HG03457 (cell line): ENCODE measurements around the gene LNP1.
A peak's percentile ranks its signal among the peaks of the same experiment; 100 is the strongest.
"Not testable (repeated sequence)": the region's sequence is repeated elsewhere in the genome, so short reads cannot be mapped to it uniquely, and the experiment has no call there.

Source experiments
- ATAC-seq: cut with Tn5 transposase; IDR thresholded peaks from one replicate; pipeline ENCODE4 v1.9.1; 2021; ENCODE audit warnings: moderate number of reproducible peaks; ENCODE audit not compliant: unreplicated experiment

The LNP1 gene, protein sequence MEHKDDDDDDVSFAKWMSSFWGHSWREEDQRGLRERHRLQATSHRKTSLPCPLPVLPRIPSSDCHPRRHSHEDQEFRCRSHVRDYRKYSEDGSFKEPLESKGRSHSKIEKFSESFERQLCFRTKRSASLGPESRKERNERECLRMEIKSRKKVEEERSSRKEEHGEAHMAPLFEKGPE

DNA sequence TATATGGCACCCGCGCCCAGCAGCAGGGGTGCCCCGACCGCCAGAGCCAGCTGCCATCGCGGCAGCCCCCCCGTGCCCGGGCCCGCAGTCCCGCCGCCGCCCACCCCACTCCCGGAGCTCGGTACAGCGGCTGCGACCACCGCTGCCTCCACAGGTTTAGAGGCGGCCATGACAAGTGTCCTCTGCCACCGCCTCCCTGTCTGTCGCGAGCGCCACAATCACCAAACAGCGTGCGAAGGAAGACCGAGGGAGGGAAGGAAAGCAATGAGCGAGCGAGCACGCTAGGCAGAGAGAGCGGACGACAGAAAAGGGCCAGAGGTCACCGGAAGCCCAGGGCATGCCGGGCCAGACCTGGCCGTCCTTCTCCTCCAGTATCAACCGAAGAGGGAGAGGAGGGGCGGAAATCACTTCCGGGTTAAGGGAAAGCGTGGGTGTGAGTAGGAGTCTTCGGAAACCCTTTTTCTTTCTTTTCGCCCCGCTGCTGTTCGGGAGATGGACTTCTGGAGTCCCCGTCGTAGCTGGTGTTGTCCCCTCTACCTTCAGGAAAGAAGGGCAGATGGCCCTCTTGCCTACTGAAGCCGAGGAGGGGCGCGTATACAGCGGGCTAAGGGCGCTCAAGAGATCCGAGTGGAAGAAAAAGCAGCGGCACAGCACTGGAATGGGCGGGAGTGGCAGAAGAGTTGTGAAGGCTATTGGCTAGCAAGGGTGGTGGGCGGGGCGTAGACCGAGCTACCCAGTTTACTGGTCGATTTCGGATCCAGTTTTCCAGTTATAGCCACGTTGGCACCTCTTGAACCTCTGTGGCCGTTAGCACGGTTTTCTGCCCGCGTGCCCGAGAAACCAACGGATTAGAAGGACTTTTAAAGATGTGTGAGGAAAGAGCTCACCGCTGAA lies at the start of gene LNP1, which contains the start of gene TOMM70:
TSS of gene LNP1 (plus strand) at position 760 of the 894 bp plus-strand sequence. CDS start 28,191 bp downstream, outside the sequence.
TSS of gene TOMM70 (minus strand) at position 310 of the 894 bp plus-strand sequence. CDS start at position 170, 140 bp downstream.
- peak; percentile 81 for ATAC-seq

DNA sequence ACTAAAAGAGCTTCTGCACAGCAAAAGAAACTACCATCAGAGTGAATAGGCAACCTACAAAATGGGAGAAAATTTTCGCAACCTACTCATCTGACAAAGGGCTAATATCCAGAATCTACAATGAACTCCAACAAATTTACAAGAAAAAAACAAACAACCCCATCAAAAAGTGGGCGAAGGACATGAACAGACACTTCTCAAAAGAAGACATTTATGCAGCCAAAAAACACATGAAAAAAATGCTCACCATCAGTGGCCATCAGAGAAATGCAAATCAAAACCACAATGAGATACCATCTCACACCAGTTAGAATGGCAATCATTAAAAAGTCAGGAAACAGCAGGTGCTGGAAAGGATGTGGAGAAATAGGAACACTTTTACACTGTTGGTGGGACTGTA lies 49.6 kb upstream of the LNP1 start:
- not testable (repeated sequence) for ATAC-seq

DNA sequence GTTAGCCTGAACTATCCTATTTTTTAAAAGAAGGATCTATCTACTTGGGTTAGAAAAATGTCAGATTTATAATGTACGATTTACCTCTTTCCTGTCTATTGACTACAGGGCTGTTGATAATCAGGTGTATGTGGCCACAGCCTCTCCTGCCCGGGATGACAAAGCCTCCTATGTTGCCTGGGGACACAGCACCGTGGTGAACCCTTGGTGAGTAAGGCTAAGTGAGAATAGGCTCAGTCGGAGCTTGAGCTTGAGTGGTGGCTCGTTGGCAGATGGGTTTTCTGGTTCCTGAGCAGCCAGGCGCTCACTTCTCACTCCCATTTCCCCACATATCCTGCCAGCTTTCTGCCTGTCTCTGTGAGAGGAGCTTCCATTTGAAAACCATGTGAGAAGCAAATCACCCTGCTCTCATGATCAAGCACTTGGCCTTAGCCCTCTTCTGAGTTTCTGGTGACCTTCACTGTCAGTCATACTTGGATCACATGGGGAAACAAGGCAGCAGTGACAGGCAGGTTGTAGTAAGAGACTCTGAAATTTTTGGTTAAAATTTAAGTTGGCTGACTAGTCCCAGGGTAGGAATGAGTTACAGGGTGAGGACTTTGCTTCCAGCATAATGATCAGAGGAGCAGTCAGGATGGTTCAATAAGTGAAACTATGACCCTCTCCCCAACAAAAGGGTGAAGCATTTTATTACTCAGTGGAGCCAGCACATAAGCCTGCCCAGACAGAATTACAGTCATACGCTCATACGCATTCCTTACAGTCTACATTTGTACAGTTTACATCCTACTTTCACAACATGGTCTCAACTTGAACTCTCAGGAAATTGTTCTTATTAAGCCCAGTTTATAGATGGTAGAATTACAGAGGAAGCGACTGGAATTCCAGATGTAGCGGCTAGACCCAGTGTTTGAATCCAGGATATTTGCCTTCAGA lies 48.8 kb upstream of the LNP1 start:
- no peak for ATAC-seq

DNA sequence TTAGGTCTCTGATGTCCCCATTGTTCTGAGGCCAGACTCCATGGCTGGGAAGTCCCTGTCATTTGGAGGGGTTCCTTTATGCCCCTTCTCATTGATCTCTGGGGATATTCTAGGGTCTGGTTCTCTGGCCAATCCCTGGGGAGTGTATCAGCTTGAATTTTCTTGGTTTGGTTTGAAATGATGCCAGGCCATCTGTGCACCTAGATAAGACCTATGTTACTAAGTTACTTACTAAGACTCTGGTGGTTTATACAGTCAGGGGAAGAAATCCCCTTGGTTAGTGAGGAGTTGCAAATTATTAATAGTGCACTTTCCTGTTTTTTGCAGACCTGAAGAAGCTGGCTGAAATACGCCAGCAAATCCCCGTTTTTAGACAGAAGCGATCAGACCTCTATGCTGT lies 46.5 kb upstream of the LNP1 start:
- ATAC-seq, result peak; percentile 75

DNA sequence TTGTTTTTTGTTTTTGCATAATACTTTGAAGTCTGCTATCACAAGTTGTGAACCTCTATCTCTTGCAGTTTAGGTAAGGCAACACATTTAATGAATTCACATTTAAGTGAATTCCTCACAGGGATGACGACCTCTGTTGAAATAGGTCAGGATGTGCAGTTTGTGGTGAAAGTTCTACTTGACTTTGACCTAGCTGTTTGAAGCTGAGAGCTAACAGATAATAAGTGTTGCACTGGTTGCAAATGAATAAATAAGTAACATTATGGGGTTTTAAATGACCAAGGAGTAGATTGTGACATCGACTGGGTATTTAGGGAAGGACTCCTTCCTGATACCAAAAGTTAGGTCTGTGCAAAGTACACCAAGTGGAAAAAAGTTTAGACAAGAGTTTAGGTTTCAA lies 42.9 kb upstream of the LNP1 start:
- no peak for ATAC-seq

DNA sequence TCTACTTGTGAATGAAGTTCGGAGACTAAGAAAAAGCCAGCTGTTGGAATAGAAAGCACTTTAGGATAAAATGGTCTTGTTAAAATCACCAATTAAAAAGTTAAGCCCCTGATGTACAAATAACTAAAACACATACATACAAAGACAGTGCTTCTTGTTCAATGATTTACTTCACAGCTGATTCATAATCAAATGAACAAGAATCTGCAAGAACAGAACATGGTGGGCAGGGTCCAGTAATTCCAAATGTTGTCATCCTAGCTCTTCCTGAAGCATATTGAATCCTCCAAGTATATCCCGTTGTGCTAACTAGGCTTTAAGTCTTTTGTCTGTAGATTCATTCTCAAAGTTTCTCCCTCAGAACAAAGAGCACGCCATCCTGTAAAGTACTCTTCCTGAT lies 42.3 kb upstream of the LNP1 start:
- ATAC-seq, result no peak

DNA sequence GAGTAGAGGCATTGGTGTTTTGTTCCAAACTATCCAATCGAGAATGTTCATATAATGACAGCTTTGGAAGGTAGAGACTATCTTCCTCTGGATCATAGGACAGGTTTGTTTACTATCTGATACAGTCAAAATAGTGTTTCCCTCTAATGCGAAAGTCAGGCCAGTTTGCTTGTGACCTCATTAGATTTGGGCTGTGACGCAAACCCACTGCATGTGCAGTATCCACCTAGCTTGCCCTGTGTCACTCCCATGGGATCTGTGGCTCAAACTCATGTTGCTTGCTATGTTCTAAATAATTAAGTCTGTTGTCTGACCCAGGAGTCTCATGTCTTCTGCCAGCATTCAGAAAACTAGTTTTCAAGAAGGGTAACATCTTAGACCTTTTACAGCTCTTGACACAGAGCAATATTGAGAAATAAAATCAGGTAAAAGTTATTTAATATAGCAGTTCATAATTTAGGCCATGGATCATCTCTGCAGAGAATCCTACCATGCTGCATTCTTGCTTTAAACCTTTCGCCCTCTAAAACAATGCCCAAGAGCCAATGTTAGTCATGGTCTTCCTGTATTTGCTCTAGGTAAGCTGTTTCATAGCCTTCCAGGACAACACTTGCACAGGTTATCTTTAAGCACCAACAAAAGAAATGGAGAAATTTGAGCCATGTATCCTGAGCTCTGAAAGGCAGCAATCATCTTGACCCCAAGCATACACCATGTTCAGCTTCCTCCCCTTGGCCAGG lies 40.4 kb upstream of the LNP1 start:
- no peak for ATAC-seq

DNA sequence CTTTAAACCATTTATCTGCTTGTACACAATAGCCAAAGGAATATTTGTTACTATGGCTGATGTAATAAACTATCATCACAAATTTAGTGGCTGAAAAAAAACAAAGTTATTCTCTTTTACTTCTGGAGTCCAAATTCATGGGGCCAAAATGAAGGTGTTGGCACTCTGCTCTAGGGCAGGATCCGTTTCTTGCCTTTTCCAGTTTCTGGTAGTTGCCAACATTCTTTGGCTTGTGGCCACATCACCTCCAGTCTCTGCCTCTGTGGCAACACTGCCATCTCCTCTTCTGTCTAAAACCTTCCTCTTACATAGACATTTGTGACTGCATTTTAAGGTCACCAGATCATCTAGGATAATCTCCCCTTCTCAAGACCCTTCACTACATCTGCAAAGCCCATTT lies 39.4 kb upstream of the LNP1 start:
- ATAC-seq, result no peak

DNA sequence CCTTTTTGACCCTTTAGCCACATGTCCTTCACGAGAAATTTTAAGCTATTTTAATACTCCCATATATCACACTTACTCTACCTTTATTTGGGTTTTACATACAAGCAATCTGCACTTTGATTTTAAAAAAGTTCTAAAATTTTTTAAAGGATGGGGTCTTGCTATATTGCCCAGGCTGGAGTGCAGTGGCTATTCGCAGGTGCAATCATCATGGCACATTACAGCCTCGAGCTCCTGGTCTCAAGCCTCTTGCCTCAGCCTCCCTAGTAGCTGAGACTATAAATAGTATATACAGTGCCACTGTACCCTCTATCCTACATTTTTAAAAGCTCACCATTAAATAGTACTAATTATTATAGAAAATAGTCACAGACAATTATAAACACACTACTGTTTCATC lies 36.9 kb upstream of the LNP1 start:
- ATAC-seq, result no peak

DNA sequence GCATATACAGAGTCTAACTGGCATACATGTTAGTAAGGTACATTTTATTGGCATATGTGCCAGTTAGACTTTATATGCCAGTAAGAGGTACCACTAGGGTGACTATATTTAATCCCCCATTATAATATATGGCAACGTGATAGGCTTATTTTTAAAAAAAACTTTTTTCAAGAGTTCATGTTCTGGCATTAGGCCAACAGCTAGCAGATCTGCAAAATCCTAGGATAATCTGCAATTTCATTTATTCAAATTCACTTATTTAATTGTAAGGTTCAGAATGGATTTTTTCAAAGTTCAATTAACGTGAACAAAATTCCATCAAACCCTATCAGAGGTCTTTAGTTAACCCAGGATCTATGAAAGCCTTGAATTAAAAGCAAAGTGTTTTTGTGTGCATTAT lies 34.9 kb upstream of the LNP1 start:
- no peak for ATAC-seq

DNA sequence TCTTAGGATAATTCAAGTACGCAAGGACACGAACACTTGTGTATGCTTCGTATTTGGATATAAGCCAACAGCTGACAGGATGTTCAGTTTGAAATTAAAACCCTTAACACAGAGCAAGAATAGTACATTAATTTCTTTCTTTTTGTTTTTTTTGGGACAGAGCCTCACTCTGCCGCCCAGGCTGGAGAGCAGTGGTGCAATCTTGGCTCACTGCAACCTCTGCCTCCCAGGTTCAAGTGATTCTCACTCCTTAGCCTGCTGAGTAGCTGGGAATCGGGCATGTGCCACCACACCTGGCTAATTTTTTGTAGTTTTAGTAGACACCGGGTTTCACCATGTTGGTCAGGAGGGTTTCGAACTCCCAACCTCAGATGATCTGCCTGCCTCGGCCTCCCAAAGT lies 32.9 kb upstream of the LNP1 start:
- ATAC-seq, result no peak

DNA sequence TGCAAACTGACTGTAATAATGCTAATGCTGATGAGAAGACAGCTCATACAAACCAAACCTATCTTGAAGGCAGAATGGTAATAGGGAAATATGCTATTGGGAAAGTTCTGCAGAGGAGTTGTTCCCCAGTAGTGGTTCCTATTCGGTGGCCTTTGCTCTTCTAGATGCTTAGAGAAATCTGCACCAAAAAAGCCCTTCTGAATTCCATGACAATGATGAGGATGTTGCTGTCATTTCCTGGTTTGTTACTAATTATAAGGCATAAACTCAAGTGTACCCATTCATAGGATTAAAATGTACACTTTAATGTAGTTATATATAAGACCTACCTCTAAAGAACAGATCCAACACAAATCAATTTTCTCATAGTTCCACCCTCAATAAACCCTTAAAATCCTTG lies 30.6 kb upstream of the LNP1 start:
- ATAC-seq, result no peak

DNA sequence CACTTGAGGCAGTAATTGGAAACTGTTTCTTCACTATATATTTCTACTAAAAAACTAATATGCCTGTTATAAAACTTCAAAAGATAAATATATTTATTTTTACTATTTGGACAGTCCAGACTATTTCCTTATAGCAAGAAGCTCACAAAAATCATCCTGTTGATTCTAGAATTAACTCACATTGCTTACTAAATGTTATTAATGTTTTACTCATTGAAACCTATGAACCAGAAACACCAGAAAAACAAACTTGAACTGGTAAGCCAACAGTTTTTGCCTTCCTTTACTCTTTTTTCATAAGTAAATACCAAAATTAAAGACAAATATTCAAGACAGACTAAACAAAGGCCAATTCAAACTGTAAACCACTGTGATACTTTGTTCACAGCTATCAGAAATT lies 26.8 kb upstream of the LNP1 start:
- no peak for ATAC-seq

DNA sequence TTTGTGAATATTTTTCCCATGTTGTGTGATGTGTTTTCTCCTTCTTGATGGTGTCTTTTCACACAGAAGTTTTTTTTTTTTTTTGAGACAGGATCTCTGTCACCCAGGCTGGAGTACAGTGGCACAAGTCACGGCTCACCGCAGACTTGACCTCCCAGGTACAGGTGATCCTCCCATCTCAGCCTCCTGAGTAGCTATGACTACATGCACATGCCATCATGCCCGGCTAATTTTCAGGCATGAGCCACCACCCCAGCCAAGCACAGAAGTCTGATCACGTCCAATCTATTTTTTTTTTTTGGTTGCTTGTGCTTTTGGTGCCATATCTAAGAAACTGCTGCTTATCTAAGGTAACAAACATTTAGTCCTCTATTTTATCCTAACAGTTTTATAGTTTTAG lies 25.0 kb upstream of the LNP1 start:
- no peak for ATAC-seq

DNA sequence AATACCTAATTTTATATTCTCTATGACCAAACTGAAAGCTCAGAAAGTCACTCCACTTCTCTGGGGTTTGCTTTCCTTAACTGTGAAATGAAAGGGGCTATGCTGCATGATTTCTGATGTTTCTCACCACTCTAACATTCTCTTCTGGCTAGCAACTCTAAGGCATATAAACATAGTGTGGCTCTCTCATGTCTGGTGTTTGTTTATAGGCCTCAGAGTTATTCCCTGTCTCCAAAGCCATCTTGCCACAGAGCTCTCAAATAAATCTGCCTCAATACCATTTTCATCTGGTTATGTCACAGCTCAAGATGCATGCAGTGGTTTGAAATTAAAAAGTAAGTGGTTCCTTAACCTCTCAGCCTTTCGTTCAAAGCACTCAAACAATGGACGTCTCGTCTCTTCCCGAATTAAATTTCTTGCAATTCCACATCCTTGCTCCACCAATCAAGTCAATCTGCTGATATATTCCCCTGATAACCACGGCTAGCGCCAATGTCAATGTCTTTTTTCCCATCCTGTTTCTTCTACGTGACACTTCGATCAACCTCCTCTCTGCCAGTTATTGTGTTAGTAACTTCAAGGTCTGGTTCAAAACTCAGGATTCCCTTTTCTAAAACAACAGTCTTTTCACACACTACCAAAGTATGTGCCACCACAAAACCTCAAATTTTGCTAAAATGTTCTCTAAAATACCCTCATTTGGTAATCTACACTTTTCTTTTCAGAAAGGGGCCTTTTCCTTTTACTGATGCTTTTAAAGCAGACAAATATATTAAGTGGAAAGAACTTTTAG lies 16.4 kb upstream of the LNP1 start:
- ATAC-seq, result no peak

DNA sequence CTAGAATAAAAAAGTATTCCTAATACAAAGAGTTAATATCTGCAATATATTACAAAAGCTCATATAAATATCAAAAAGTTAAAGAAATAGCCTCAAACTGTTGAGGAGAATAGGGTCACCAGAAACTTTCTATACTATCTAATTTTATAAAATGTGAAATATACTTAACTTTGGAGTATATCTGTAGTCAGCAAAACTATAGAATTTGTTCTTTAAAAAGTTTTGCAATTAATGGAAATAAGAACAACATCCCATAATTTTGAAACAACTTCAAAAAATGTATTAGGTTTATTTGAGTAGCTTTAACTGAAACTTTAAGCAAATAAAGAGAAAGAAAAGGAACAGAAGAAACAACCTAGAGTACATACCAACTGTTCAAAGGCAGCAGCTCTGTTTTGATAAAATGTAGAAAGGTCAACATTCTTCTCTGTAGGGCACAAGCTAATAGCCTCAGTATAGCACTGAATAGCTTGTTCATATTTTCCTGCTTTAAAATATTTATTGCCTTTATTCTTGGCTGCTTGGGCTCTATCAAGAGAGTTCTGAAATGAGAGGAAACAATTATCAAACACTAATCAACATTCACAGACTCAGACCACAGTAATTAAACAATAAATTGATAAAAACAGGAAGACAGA lies 14.8 kb upstream of the LNP1 start:
- no peak for ATAC-seq

DNA sequence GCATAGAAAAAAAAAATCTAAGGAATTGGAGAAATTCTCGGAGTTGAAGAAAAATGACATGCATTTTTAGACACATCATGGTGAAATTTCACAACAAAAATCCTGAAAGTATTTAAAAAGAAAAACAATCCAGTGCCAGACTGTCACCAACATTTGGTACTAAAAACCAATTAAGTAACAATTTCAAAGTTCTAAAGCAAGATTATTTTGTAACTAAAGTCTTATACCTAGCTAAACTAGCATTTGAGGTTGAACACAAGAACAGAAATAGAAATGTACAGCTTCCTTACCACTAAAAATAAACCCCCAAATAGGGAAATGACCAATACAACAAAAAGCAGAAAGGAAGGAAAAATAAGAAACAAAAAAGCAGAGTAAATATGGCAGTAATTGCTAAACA lies 12.3 kb upstream of the LNP1 start:
- ATAC-seq, result no peak

DNA sequence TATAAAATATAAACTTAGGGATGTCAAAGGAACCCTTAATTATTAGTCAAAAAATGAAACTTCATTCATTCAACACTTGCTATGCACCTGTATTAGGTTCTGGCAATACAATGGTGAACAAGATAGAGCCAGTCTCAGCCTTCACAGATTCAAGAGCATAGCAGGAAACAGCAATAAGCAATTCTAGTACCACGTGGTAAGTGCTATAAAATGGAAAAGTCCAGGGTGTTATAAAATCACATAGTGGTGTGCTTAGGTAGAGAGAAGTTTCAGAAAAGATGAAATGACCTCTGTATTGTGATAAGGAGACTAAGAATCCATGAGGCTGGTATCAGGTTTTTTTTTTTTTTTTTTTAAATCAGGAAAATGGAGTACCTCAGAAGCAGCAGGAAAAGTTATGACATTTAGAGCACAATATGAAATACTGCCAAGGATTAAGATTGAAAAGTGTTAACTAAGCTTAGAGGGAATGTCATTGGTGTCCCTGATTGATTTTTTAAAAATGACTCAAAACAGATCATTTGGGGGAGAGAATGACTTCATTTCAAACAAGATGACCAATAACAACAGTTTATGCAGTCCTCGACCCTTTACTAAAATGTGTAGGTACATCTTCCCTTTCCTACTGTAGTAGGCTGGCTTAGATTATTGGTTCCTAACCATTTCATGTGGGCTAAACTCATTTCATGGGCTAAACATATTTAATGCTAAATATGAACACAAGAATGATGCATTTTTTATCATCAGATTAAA lies 5.5 kb upstream of the LNP1 start:
- no peak for ATAC-seq

DNA sequence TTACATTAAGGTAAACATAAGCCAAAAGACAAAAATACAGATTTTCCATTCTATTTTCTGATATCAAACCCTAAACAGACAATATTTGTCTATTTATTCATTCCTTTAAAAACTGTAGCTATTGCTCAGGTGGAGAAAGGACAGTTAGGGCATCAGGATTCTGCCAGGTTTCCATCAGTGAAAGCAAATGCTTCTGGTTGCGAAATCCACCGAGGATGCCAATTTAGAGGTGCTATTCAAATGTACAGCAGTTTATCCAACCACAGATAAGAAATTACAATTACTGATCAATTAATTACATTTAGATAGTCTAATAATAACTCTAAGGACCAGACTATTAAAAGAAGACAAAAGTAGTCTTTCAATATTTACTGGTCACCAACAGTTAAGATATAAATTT lies 4.4 kb upstream of the LNP1 start:
- ATAC-seq, result no peak
